GM19193 (cell line): ENCODE data around the gene PYDC2.

ENCODE experiments used
- POLR2A ChIP-seq: IDR thresholded peaks from 4 replicates; pipeline ENCODE4 v1.6.1; 2011; ENCODE audit not compliant: insufficient read depth, insufficient read length; ENCODE audit errors: extremely low read depth

Gene PYDC2

GRCh38 chr3:191438150-191438814 is 22.7 kb upstream of the PYDC2 start:
- no peak for TF ChIP-seq POLR2A

GRCh38 chr3:191440532-191440931 is 20.4 kb upstream of the PYDC2 start:
- TF ChIP-seq POLR2A, result no peak

- no peak for TF ChIP-seq POLR2A
Measured at GRCh38 chr3:191441687-191442086, 19.3 kb upstream of the PYDC2 start.

DNA sequence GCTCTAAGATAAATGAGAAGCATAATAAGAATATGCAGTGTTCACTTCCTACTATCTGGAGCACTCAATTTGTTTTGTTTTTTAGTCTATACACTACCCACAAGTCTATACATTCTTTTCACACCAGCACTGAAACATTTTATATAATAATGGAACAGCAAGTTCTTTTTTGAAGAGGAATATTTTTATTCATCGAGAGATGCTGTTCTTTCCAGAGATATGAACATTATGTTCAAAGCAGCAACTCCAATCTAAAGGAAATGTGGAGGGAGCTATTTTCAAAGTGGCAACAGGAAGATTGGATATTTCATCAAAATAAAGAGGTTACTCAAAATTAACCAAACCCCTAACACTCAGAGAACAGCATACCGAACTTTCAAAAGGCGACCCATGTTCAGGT is 16.4 kb upstream of the PYDC2 start:
- TF ChIP-seq POLR2A, result no peak

DNA sequence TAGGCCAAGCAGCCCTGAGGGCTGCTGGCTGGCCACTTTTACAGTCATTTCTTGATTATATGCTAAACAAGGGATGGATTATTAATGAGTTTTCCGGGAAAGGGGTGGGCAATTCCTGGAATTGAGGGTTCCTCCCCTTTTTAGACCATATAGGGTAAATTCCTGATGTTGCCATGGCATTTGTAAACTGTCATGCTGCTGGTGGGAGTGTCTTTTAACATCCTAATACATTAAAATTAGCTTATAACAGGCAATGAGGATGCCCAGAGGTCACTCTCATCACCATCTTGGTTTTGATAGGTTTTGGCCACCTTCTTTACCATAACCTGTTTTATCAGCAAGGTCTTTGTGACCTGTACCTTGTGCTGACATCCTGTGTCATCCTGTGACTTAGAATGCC is 11.7 kb upstream of the PYDC2 start:
- TF ChIP-seq POLR2A, result no peak

DNA sequence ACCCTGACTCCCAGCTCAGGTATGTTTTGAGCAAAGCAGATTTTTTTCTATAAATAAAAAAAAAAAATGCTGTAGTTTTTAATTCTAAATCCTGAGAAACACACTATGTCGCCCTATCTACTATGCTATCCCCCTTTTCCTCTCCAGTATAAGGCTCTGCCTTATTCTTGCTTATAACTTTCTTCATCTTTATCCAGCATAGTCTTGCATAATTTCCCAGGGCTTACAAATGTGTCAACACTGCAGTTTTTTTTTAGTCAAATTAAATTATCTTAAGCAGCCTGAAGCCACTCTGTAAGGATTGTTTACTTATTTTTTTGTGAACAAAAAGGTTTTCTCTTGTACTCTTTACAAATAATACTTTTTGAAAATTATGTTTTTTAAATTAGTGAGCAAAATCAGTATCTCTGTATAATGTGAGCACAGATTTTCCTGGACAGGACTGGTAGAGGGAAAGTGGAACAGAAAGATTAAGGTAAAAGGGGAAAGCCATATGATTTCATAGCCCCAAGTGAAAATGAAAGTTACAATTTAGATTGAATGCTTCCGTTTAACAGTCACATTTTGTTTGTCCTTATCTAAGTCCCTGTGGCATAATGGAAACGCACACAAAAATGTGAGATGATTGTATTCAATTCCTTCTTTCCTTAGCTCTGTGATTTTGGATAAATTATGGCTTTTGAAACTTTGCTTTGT is 5.6 kb upstream of the PYDC2 start:
- TF ChIP-seq POLR2A, result no peak

DNA sequence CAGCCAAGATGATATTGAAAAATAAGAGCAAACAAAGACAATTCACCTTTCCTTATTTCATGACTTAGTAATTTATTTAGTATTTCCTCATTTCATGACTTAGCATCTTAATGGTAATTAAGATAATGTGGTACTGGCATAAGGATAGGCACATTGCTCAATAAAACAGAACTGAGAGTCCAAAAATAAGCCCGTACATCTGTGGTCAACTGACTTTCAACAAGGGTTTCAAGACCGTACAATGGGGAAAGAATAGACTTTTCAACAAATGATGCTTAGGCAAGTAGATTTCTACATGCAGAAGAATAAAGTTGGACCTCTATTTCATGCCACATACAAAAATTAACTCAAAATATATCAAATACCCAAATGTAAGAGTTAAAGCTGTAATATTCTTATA is 603 bp upstream of the PYDC2 start:
- no peak for TF ChIP-seq POLR2A

GRCh38 chr3:191470080-191470479 is 9.1 kb downstream of the PYDC2 start:
- no peak for TF ChIP-seq POLR2A

DNA sequence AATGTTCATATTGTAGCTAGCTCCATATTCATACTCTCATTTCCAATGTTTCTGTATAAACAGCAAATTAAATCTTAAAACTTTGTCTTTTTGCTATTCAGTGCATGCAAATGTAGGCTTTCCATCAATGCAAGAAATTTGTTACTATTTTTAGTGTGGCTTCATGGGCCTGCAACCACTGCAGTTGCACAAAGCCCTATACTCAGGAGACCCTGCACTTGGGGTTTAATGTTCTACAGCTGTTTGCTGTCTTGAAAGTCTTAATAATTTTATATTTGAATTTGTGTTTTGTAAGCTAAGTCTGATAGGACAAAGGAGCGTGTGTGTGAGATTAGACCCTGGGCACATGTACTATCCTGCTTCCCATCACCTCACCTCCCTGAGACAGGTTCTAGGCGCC is 9.6 kb downstream of the PYDC2 start:
- TF ChIP-seq POLR2A, result no peak

GRCh38 chr3:191473661-191474198 is 12.8 kb downstream of the PYDC2 start:
- TF ChIP-seq POLR2A, result no peak

- TF ChIP-seq POLR2A, result no peak
Measured at GRCh38 chr3:191476066-191476772, 15.3 kb downstream of the PYDC2 start.

GRCh38 chr3:191484461-191484860 is 23.5 kb downstream of the PYDC2 start:
- TF ChIP-seq POLR2A, result no peak

- TF ChIP-seq POLR2A, result no peak
Measured at GRCh38 chr3:191492601-191493000, 31.6 kb downstream of the PYDC2 start.

DNA sequence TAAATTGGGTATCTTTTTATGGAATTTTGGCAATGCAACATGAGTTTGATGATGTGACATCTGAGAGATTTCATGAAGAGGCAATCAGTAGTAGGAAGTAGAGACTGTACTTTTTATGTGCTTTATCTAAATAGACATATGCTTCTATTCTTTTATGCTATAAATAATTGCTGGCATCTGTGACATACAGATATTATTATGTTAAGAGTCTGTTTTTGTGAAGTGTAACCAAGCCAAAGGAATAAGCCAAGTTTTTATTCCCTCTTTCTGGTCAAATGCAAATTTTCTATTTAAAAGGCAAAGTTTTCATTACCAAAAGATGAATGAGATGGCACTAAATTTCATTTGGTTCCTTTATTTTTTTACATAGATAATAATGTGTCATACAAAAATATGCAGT is 32.4 kb downstream of the PYDC2 start:
- TF ChIP-seq POLR2A, result no peak

- TF ChIP-seq POLR2A, result no peak
Measured at GRCh38 chr3:191499307-191500080, 38.5 kb downstream of the PYDC2 start.

- no peak for TF ChIP-seq POLR2A
Measured at GRCh38 chr3:191500892-191501291, 39.9 kb downstream of the PYDC2 start.

GRCh38 chr3:191502583-191502982 is 41.6 kb downstream of the PYDC2 start:
- TF ChIP-seq POLR2A, result no peak
